ENCODE results near the gene TMEM154.

The TMEM154 gene

GRCh38 chr4:152691761-152692160, 12.0 kb upstream of the TMEM154 start:
- no peak for DNase-seq

GRCh38 chr4:152690706-152691651, 11.2 kb upstream of the TMEM154 start:
- DNase-seq, result no peak

GRCh38 chr4:152689615-152690501, 10.1 kb upstream of the TMEM154 start:
- no peak for DNase-seq

GRCh38 chr4:152687974-152688599, 8.3 kb upstream of the TMEM154 start:
- DNase-seq, result no peak

- DNase-seq, result no peak
Measured at GRCh38 chr4:152686452-152687013, 6.7 kb upstream of the TMEM154 start.

GRCh38 chr4:152684587-152684986, 4.8 kb upstream of the TMEM154 start:
- DNase-seq, result no peak

GRCh38 chr4:152684007-152684406, 4.2 kb upstream of the TMEM154 start:
- no peak for DNase-seq

- no peak for DNase-seq
Measured at GRCh38 chr4:152682143-152682941, 2.5 kb upstream of the TMEM154 start.

- DNase-seq, result no peak
Measured at GRCh38 chr4:152680988-152681603, 1.3 kb upstream of the TMEM154 start.

- no peak for DNase-seq
Measured at GRCh38 chr4:152678841-152679240, 956 bp downstream of the TMEM154 start.

- no peak for DNase-seq
Measured at GRCh38 chr4:152677117-152677516, 2.7 kb downstream of the TMEM154 start.

GRCh38 chr4:152676052-152676854, 3.5 kb downstream of the TMEM154 start:
- DNase-seq, result no peak

GRCh38 chr4:152674359-152674758, 5.4 kb downstream of the TMEM154 start:
- no peak for DNase-seq

- DNase-seq, result no peak
Measured at GRCh38 chr4:152673489-152673888, 6.3 kb downstream of the TMEM154 start.

- DNase-seq, result no peak
Measured at GRCh38 chr4:152672206-152673092, 7.3 kb downstream of the TMEM154 start.

- no peak for DNase-seq
Measured at GRCh38 chr4:152668338-152668964, 11.3 kb downstream of the TMEM154 start.

GRCh38 chr4:152667781-152668180, 12.0 kb downstream of the TMEM154 start:
- no peak for DNase-seq

- no peak for DNase-seq
Measured at GRCh38 chr4:152666946-152667345, 12.9 kb downstream of the TMEM154 start.

All from NCI-H1930 (cell line).